CD4-positive, alpha-beta T cell treated with Interleukin-17A for 1 hour (primary cell): ENCODE results near the gene ZNF836.
A peak's percentile ranks its signal among the peaks of the same experiment; 100 is the strongest.
"Not testable (repeated sequence)": the region's sequence is repeated elsewhere in the genome, so short reads cannot be mapped to it uniquely, and the experiment has no call there.

ENCODE experiments used
- DNase-seq: peaks from one replicate; pipeline ENCODE4 v3.0.0-alpha.2; 2020

ZNF836 gene

DNA sequence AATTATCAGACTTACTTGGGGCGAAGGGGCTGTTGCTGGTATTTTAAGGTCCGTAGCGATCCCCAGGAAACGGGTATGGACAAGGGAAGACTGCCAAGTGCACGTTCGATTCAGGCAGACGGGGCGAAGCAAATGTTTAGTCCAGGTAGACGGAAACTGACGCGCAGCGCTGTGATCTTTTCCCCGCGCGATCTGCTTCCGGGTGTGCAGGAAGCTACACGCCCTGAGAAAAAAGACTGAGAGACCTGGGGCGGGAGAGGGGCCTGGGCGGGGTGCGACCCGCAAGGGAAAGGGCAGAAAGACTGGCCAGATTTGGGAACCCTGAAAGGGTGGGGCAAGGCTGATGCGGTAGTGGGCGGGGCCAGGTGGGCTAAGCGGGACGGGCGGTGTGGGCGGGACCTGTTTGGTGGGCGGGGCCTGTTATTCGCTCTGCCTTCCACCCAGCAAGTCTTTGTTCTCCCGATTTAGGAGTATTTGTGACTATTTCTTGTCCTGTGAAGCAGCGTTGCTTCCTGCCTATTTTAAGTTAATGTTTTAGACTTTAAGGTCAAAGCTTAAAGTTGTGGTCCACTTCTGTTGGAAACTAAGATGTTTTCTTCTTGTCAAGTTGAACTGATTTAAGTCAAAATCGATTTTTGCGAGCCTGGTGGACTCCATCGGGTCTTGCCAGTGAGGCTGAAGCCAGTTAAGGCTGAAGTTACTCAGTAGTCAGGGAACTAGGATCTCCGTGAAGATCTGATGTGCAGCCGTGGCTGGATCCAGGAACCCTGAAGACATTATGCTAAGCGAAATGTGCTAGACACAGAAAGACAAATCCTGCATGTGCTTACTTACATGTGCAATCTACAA, at the start of gene ZNF836:
ZNF836 (minus strand) TSS at position 301 of the 849 bp plus-strand sequence. CDS start 3,549 bp downstream, outside the sequence.
- DNase-seq = peak; percentile 96

DNA sequence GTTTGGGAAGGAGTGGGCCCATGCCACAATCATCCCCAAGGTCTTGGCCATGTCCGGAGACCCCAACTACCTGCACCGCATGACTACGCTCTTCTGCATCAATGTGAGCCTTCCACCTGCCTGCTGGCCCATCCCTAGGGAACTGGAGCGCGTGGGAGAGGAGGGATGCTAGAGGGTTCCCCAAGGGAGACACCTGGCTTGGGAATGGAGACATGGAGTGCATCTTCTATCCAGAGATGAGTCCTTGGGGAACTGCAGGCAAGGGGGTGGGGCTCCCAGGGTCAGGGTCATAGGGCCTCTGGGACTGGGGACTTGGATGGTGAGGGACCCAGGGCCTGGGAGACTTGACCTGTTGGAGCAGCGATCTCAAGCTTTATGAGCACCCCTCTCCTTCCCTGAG, 49.6 kb upstream of the ZNF836 start:
- no peak for DNase-seq

- DNase-seq = no peak
Observed at GRCh38 chr19:52219611-52220010, 48.2 kb upstream of the ZNF836 start.

GRCh38 chr19:52217576-52217975, 46.2 kb upstream of the ZNF836 start:
- no peak for DNase-seq

DNA sequence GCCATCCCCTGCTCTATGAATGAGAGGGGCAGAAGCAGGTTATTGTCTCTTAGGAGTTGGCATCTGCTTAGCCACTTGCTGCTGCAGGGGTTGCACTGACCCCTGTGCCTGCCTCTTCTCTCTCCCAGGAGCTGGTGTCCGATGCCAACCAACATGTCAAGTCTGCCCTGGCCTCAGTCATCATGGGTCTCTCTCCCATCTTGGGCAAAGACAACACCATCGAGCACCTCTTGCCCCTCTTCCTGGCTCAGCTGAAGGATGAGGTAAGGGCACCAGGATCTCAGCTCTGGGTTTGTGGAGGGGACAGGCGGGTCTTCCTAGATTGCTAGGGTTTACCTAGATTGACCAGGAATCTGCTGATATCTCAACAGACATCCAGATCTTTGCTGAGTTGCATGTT, 45.0 kb upstream of the ZNF836 start:
- DNase-seq = no peak

DNA sequence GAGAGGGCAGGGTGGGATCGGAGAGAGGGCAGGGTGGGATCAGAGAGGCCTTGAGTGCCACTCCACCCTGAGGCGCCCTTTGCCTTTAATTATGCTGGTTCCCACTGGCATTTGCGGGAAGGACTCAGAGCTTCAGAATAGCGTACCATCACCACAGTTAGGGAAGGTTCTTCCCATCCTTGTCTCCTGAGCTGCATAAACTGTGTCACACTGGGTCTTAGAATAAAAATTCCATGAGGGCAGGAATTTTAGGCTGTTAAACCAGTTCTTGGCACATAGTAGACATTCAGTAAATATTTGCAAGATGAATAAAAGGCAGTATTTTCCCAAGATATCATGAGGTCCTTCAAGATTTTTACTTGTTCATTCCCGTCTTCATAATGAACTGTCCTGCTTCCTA, 42.8 kb upstream of the ZNF836 start:
- DNase-seq = no peak

DNA sequence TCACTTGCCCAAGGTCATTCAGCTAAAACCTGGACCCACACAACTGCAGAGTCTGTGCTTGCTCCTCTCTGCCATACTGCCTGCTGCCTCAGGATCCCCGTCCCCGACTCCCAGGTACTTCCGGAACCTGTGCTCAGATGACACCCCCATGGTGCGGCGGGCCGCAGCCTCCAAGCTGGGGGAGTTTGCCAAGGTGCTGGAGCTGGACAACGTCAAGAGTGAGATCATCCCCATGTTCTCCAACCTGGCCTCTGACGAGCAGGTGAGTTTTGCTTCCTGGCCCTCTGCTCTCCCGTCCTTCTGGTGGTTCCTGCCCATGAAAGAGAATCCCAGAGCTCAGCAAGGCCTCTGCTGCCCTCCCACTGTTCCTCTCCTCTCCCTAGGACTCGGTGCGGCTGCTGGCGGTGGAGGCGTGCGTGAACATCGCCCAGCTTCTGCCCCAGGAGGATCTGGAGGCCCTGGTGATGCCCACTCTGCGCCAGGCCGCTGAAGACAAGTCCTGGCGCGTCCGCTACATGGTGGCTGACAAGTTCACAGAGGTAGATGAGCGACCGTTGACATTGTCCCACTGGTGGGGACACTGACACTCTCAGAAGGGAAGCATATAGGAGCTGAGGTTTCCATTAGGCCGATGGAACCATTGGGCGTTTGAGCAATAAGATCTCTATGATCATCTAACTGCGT, 41.3 kb upstream of the ZNF836 start:
- DNase-seq = no peak

DNA sequence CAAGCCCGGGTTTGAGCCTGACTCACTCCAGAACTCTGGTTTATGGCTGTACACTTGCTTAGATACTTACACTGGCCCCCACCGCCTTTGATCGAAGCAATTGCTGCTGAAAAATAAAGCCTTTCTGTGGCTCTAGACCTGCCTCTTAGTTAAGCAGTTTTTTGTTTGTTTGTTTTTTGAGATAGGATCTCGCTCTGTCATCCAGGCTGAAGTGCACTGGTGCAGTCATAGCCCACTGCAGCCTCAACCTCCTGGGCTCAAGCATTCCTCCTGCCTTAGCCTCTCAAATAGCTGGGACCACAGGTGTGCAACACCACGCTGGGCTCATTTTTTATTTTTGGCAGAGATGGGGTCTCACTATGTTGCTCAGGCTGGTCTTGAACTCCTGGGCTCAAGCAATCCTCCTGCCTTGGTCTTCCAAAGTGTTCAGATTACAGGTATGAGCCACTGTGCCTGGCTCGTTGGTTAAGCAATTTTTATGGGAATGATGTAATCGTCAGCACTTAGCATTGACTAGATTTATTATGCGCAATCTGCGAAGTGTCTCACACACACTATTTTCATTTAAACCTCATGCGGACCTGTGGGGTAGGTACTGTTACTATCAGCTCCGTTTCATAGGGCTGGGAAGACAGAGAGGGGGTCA, 40.6 kb upstream of the ZNF836 start:
- DNase-seq = no peak

GRCh38 chr19:52211203-52211602, 39.8 kb upstream of the ZNF836 start:
- DNase-seq = no peak

GRCh38 chr19:52206481-52206880, 35.1 kb upstream of the ZNF836 start:
- no peak for DNase-seq

GRCh38 chr19:52200755-52201391, 29.5 kb upstream of the ZNF836 start:
- DNase-seq = not testable (repeated sequence)

- DNase-seq = no peak
Observed at GRCh38 chr19:52200044-52200443, 28.6 kb upstream of the ZNF836 start.

GRCh38 chr19:52198678-52199077, 27.3 kb upstream of the ZNF836 start:
- DNase-seq = no peak

- DNase-seq = no peak
Observed at GRCh38 chr19:52197964-52198363, 26.5 kb upstream of the ZNF836 start.

DNA sequence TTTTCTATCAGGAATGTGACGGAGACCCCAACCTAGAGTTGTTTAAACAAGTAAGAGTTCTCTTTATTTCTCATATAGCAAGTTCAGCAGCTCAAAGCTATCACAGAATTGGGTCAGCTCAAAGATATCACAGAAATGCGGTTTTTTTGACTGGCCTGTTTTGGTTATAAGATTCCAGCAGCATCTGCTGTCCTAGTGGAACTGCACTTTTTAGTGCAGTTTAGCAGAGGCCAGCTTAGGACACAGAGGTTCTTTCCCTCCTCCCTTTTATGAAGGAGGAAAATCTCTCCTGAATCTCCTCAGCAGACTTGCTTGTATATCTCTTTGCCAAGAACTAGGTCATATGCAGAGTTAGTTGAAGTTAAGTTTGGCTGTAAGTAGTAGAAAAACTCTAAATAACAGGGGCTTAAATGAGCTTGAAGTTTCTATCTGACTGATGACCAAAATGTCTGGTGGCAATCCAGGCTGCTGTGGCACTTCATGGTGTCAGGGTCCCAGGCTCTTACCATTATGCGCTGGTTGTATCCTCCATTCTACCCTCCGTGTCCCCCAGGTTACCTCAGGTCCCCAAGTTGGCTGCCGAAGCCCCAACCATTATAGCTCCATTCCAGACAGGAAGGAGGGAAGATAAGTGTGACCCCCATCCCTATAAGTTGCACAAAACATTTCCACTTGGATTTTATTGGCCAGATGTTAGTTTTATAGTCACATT, 25.0 kb upstream of the ZNF836 start:
- no peak for DNase-seq

- DNase-seq = no peak
Observed at GRCh38 chr19:52191951-52192350, 20.5 kb upstream of the ZNF836 start.

GRCh38 chr19:52191389-52191788, 20.0 kb upstream of the ZNF836 start:
- DNase-seq = no peak

GRCh38 chr19:52190487-52191293, 19.3 kb upstream of the ZNF836 start:
- no peak for DNase-seq

- peak; percentile 91 for DNase-seq
Observed at GRCh38 chr19:52189735-52190486, 18.5 kb upstream of the ZNF836 start, which contains the start of gene PPP2R1A. Gene PPP2R1A (plus strand): TSS chr19:52190052. CDS start chr19:52190097, 45 bp downstream.

- DNase-seq = peak; percentile 100
Observed at GRCh38 chr19:52188822-52189734, 17.7 kb upstream of the ZNF836 start.
